ENCODE data around the gene ARHGAP26.

DNA sequence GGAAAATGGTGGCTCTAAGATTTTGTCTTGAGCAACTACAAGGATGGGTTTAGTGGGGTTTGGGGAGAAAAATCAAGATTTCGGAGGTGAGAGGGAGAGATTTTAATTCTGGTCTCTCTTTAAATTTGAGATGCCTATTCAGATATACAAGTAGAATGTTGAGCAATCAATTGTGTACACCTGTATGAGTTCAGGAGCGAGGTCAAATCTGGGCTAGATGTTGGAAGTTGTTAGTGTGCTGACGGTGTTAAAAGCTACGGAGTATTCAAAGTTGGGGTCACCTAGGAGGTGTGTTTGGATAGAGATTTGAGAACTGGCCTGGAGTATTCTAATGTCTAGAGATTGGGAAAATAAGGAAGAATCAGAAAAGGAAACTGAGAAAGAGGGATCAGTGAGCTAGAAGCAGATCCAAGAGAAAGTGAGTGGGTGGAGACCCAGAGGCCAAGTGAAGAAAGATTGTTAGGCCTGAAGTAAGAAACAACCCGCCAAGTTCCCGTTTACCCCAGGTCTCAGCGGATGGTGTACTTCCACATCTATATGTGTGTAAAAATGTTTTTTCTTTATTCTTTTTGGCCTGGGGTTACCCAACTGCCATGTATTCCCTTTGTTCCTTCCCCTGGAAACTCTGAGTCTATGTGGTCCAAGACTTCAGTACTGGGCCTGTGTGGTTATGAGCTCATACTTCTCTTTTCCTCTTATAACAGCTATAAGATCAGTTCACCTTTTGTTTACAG lies 11.9 kb upstream of the ARHGAP26 start:
- TF ChIP-seq CTCF (IDR thresholded peaks at IDR 0.05; ENCODE audit: low read length): no peak
- no peak for TF ChIP-seq EZH2 (IDR thresholded peaks at IDR 0.05; ENCODE audit: borderline replicate concordance, low read length)
